Suprapubic skin (tissue), 4 donors: Measurements from ENCODE around the gene ITGA8. TPM values are rescaled to one million over a fixed set of nuclear protein-coding genes. Genes with fewer than 3 reads are reported as not detected.

Source experiments
- DNase-seq, 2 donors: peaks; one replicate each; pipeline ENCODE4 v3.0.0-alpha.2; 2019; ENCODE audit warnings: low spot score in 2 of 2
- H3K27ac ChIP-seq: fragments of 200-600 bp; sonication (generic); one replicate; pipeline ENCODE4 v1.5.1; 2019
- H3K27me3 ChIP-seq: fragments of 200-600 bp; sonication (generic); one replicate; pipeline ENCODE4 v1.5.1; 2019
- H3K36me3 ChIP-seq: fragments of 200-600 bp; sonication (generic); one replicate; pipeline ENCODE4 v1.5.1; 2019
- H3K4me1 ChIP-seq: fragments of 200-600 bp; sonication (generic); one replicate; pipeline ENCODE4 v1.5.1; 2019
- H3K4me3 ChIP-seq: fragments of 200-600 bp; sonication (generic); one replicate; pipeline ENCODE4 v1.5.1; 2019; ENCODE audit warnings: mild to moderate bottlenecking
- H3K9me3 ChIP-seq: fragments of 200-600 bp; sonication (generic); one replicate; pipeline ENCODE4 v1.5.1; 2019
- CTCF ChIP-seq, 2 donors: fragments of 200-600 bp in 1 of 2; fragments of 450-650 bp in 1 of 2; sonication (generic) in 1 of 2; IDR thresholded peaks; one replicate each; pipeline ENCODE4 v1.5.1; 2016 to 2019; ENCODE audit warnings: antibody characterized with exemption in 2 of 2, mild to moderate bottlenecking in 1 of 2, moderate library complexity in 1 of 2
- EP300 ChIP-seq: sonication (generic); formaldehyde crosslinking; IDR thresholded peaks from one replicate; pipeline ENCODE4 v1.6.1; 2017; ENCODE audit warnings: antibody characterized with exemption
- POLR2A ChIP-seq, 2 donors: fragments of 450-650 bp; IDR thresholded peaks; one replicate each; pipeline ENCODE4 v1.6.1; 2017; ENCODE audit warnings: antibody characterized with exemption in 2 of 2, mild to moderate bottlenecking in 2 of 2, moderate library complexity in 2 of 2
- POLR2AphosphoS5 ChIP-seq, 3 donors: sonication (generic); formaldehyde crosslinking; IDR thresholded peaks; one replicate each; pipeline ENCODE4 v1.6.1; 2017; ENCODE audit warnings: antibody characterized with exemption in 3 of 3
- WGBS: methylation state at CpG from one replicate; pipeline ENCODE4 v1.1.5; 2018; 5-methylcytosine and 5-hydroxymethylcytosine counted together
- total RNA-seq, 4 donors: library from RNA; depleted of rRNA; stranded (reverse); fragments of >200 nt; gene quantifications; one replicate each; pipeline ENCODE4 v1.1.0, GENCODE V29; 2016

Gene ITGA8
- total RNA-seq, 4 donors from 2014 or later = 1.9 to 4.7 (median 2.5) TPM

GRCh38 chr10:15548331-15548730 is 171.4 kb downstream of the ITGA8 start:
- 89% methylated on average over 8 of the region's 8 CpGs for WGBS
- H3K9me3 ChIP-seq = no peaks in the 10 kb centered on the region
- no peaks in the 10 kb centered on the region for H3K4me1 ChIP-seq
- H3K27ac ChIP-seq = no peak overlapping the region
- no peaks in the 10 kb centered on the region for H3K27me3 ChIP-seq
- no peak for TF ChIP-seq POLR2A (IDR thresholded peaks at IDR 0.05)
- no peak for TF ChIP-seq POLR2AphosphoS5 (IDR thresholded peaks at IDR 0.05)
- TF ChIP-seq CTCF (IDR thresholded peaks at IDR 0.05) = no peak
- no peak for TF ChIP-seq EP300
- no peaks in the 10 kb centered on the region for H3K36me3 ChIP-seq
- no peak for DNase-seq
- no peak overlapping the region for H3K4me3 ChIP-seq

DNA sequence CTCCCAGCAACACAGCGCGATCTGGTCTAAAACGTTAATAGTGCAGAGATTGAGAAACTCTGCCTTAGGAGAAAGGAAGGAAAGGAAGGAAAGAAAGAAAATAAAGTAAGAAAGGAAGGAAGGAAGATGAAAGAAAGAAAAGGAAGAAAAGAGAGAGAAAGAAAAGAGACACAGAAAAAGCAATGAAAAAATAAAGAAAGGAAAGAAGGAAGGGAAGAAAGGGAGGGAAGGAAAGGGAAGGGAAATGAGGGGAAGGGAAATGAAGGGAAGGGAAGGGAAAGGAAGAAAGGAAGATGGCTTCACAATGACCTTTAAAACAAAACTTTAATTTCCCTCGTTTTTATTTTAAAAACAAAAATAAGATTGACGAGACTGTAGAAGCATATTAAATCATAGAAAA is 173.1 kb downstream of the ITGA8 start:
- H3K36me3 ChIP-seq = no peaks in the 10 kb centered on the region
- WGBS = 89% methylated on average over 5 of the region's 5 CpGs
- H3K27ac ChIP-seq = no peak overlapping the region
- DNase-seq = no peak
- H3K9me3 ChIP-seq = no peaks in the 10 kb centered on the region
- no peaks in the 10 kb centered on the region for H3K4me1 ChIP-seq
- H3K4me3 ChIP-seq = no peak overlapping the region
- no peaks in the 10 kb centered on the region for H3K27me3 ChIP-seq
- TF ChIP-seq POLR2A (IDR thresholded peaks at IDR 0.05) (no peak), EP300 (no peak), POLR2AphosphoS5 (IDR thresholded peaks at IDR 0.05) (no peak), CTCF (IDR thresholded peaks at IDR 0.05) (no peak)

GRCh38 chr10:15545884-15546283 is 173.8 kb downstream of the ITGA8 start:
- DNase-seq = no peak
- Histone ChIP-seq H3K36me3 (no peaks in the 10 kb centered on the region), H3K27me3 (no peaks in the 10 kb centered on the region), H3K27ac (no peak overlapping the region), H3K4me1 (no peaks in the 10 kb centered on the region), H3K9me3 (no peaks in the 10 kb centered on the region), H3K4me3 (no peak overlapping the region)
- TF ChIP-seq POLR2A (IDR thresholded peaks at IDR 0.05) (no peak), POLR2AphosphoS5 (IDR thresholded peaks at IDR 0.05) (no peak), CTCF (IDR thresholded peaks at IDR 0.05) (no peak), EP300 (no peak)
- 79% methylated on average over 4 of the region's 4 CpGs for WGBS

GRCh38 chr10:15545266-15545665 is 174.5 kb downstream of the ITGA8 start:
- Histone ChIP-seq H3K27ac (no peak overlapping the region), H3K27me3 (no peaks in the 10 kb centered on the region), H3K4me1 (no peaks in the 10 kb centered on the region), H3K9me3 (no peaks in the 10 kb centered on the region), H3K4me3 (no peak overlapping the region), H3K36me3 (no peaks in the 10 kb centered on the region)
- TF ChIP-seq CTCF (IDR thresholded peaks at IDR 0.05) (no peak), POLR2A (IDR thresholded peaks at IDR 0.05) (no peak), EP300 (no peak), POLR2AphosphoS5 (IDR thresholded peaks at IDR 0.05) (no peak)
- 98% methylated on average over 2 of the region's 2 CpGs for WGBS
- no peak for DNase-seq

GRCh38 chr10:15543994-15544393 is 175.7 kb downstream of the ITGA8 start:
- Histone ChIP-seq H3K27ac (no peak overlapping the region), H3K36me3 (no peaks in the 10 kb centered on the region), H3K9me3 (no peaks in the 10 kb centered on the region), H3K4me3 (no peak overlapping the region), H3K27me3 (no peaks in the 10 kb centered on the region), H3K4me1 (no peaks in the 10 kb centered on the region)
- TF ChIP-seq CTCF (IDR thresholded peaks at IDR 0.05) (no peak), POLR2AphosphoS5 (IDR thresholded peaks at IDR 0.05) (no peak)
- DNase-seq = no peak
- 95% methylated on average over 1 of the region's 1 CpG for WGBS
